GM23338 (cell line): ENCODE data around the gene MFGE8.

Experiments used
- CREB1 ChIP-seq: fragments of 250-450 bp; sonication (Bioruptor Pico); IDR thresholded peaks from 2 replicates; pipeline ENCODE4 v1.5.0; 2020; ENCODE audit warnings: low read depth, mild to moderate bottlenecking, moderate library complexity
- EZH2 ChIP-seq: fragments of 200-600 bp; sonication (generic); IDR thresholded peaks from one replicate; pipeline ENCODE4 v1.8.0; 2017; ENCODE audit warnings: antibody characterized with exemption, mild to moderate bottlenecking, low read depth; ENCODE audit not compliant: unreplicated experiment
- EZH2phosphoT487 ChIP-seq: fragments of 200-600 bp; sonication (generic); IDR thresholded peaks from one replicate; pipeline ENCODE4 v1.8.1; 2018; ENCODE audit warnings: antibody characterized with exemption; ENCODE audit not compliant: unreplicated experiment
- JUNB ChIP-seq: IDR thresholded peaks from one replicate; pipeline ENCODE4 v1.6.1; 2016; ENCODE audit warnings: antibody characterized with exemption; ENCODE audit not compliant: unreplicated experiment
- POLR2AphosphoS5 ChIP-seq: IDR thresholded peaks from 2 replicates; pipeline ENCODE4 v1.6.1; 2016; ENCODE audit warnings: antibody characterized with exemption, low read depth
- STAT1 ChIP-seq: IDR thresholded peaks from one replicate; pipeline ENCODE4 v1.6.1; 2016; ENCODE audit warnings: antibody characterized with exemption; ENCODE audit not compliant: unreplicated experiment
- ZNF114 ChIP-seq: fragments of 250-450 bp; sonication (Bioruptor Pico); IDR thresholded peaks from 2 replicates; pipeline ENCODE4 v1.5.0; 2020; ENCODE audit warnings: mild to moderate bottlenecking, moderate library complexity
- ZNF331 ChIP-seq: fragments of 250-450 bp; sonication (Bioruptor Pico); IDR thresholded peaks from 2 replicates; pipeline ENCODE4 v1.5.0; 2020; ENCODE audit warnings: low read depth, mild to moderate bottlenecking, moderate library complexity
- TF ChIP-seq, protein P1 (sequence below), 2 experiments: fragments of 200-600 bp in 1 of 2; sonication (generic) in 1 of 2; conservative IDR thresholded peaks; 2 replicates each; pipeline versions ENCODE4 v1.5.1 to v1.6.1; 2016 to 2017; ENCODE audit warnings: antibody characterized with exemption in 2 of 2, low read depth in 2 of 2, mild to moderate bottlenecking in 2 of 2, moderate library complexity in 1 of 2
- TF ChIP-seq, protein P2 (sequence below): IDR thresholded peaks from 2 replicates; pipeline ENCODE4 v1.6.1; 2016; ENCODE audit warnings: antibody characterized with exemption
- TF ChIP-seq, protein P3 (sequence below): IDR thresholded peaks from one replicate; pipeline ENCODE4 v1.6.1; 2018; ENCODE audit warnings: antibody characterized with exemption; ENCODE audit not compliant: unreplicated experiment

DNA sequence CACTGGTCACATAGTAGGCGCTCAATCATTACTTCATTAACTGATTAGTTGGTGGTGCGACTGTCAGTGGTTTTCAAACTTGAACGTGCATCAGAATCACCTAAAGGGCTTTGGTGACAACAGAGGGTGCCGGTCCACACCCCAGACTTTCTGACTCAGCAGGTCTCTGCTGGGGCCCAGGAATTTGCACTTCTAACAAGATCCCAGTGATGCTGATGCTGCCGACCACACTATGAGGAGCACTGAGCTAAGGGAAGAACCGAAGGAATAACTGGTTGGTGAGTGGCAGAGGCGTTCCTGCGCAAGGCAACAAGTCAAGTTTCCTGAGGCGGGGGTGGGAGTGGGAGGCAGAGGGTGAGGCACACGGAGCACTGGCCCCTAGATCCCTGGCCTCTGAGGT is 36.6 kb downstream of the MFGE8 start:
- TF ChIP-seq, protein P1, sequence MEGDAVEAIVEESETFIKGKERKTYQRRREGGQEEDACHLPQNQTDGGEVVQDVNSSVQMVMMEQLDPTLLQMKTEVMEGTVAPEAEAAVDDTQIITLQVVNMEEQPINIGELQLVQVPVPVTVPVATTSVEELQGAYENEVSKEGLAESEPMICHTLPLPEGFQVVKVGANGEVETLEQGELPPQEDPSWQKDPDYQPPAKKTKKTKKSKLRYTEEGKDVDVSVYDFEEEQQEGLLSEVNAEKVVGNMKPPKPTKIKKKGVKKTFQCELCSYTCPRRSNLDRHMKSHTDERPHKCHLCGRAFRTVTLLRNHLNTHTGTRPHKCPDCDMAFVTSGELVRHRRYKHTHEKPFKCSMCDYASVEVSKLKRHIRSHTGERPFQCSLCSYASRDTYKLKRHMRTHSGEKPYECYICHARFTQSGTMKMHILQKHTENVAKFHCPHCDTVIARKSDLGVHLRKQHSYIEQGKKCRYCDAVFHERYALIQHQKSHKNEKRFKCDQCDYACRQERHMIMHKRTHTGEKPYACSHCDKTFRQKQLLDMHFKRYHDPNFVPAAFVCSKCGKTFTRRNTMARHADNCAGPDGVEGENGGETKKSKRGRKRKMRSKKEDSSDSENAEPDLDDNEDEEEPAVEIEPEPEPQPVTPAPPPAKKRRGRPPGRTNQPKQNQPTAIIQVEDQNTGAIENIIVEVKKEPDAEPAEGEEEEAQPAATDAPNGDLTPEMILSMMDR (conservative IDR thresholded peaks at IDR 0.05; ENCODE audit: low read depth in 2 of 2): no peak; a peak in 1 of 4 replicates
- TF ChIP-seq ZNF114 (CRISPR knock-in tag): no peak
- no peak for TF ChIP-seq STAT1
- no peak for TF ChIP-seq POLR2AphosphoS5
- TF ChIP-seq, protein P2, sequence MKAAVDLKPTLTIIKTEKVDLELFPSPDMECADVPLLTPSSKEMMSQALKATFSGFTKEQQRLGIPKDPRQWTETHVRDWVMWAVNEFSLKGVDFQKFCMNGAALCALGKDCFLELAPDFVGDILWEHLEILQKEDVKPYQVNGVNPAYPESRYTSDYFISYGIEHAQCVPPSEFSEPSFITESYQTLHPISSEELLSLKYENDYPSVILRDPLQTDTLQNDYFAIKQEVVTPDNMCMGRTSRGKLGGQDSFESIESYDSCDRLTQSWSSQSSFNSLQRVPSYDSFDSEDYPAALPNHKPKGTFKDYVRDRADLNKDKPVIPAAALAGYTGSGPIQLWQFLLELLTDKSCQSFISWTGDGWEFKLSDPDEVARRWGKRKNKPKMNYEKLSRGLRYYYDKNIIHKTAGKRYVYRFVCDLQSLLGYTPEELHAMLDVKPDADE: no peak
- TF ChIP-seq EZH2: no peak
- TF ChIP-seq JUNB: no peak
- TF ChIP-seq CREB1 (CRISPR knock-in tag): no peak
- TF ChIP-seq, protein P3, sequence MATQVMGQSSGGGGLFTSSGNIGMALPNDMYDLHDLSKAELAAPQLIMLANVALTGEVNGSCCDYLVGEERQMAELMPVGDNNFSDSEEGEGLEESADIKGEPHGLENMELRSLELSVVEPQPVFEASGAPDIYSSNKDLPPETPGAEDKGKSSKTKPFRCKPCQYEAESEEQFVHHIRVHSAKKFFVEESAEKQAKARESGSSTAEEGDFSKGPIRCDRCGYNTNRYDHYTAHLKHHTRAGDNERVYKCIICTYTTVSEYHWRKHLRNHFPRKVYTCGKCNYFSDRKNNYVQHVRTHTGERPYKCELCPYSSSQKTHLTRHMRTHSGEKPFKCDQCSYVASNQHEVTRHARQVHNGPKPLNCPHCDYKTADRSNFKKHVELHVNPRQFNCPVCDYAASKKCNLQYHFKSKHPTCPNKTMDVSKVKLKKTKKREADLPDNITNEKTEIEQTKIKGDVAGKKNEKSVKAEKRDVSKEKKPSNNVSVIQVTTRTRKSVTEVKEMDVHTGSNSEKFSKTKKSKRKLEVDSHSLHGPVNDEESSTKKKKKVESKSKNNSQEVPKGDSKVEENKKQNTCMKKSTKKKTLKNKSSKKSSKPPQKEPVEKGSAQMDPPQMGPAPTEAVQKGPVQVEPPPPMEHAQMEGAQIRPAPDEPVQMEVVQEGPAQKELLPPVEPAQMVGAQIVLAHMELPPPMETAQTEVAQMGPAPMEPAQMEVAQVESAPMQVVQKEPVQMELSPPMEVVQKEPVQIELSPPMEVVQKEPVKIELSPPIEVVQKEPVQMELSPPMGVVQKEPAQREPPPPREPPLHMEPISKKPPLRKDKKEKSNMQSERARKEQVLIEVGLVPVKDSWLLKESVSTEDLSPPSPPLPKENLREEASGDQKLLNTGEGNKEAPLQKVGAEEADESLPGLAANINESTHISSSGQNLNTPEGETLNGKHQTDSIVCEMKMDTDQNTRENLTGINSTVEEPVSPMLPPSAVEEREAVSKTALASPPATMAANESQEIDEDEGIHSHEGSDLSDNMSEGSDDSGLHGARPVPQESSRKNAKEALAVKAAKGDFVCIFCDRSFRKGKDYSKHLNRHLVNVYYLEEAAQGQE: no peak
- no peak for TF ChIP-seq EZH2phosphoT487
- no peak for TF ChIP-seq ZNF331 (CRISPR knock-in tag)
